Activated CD4-positive, CD25-positive, alpha-beta regulatory T cell treated with anti-CD3 and anti-CD28 coated beads, Interleukin-2, amount 50 U/mL, for 24 hours (primary cell): ENCODE measurements around the gene ARPC1A.
"Not testable (repeated sequence)": the region's sequence is repeated elsewhere in the genome, so short reads cannot be mapped to it uniquely, and the experiment has no call there.

Experiments used
- ATAC-seq, 2 donors: fragments of 150-1000 bp; cut with Tn5 transposase; one replicate each; pipeline ENCODE4 v1.10.0; 2021; ENCODE audit warnings: mild to moderate bottlenecking in 1 of 2, moderate library complexity in 1 of 2

Gene ARPC1A

DNA sequence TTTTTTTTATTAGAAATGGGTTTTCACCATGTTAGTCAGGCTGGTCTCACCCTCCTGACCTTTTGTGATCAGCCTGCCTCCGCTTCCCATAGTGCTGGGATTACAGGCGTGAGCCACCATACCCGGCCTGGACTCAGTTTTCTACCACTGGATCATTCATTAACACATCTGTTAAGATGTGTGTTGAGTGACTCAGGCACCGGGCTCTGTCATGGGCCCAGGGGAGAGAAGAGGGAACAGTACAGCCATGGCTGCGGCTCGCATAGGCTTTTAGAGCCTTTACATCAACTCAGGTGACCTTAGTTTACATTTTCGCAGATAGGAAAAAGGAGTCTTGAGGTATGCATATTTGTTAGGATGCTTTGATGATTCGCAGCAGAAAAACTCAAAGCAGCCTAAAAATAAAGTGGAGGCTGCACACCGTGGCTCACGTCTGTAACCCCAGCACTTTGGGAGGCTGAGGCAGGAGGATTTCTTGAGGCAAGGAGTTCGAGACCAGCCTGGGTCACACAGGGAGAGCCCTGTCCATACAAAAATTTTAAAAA, 45.8 kb downstream of the ARPC1A start:
- ATAC-seq: no peak

DNA sequence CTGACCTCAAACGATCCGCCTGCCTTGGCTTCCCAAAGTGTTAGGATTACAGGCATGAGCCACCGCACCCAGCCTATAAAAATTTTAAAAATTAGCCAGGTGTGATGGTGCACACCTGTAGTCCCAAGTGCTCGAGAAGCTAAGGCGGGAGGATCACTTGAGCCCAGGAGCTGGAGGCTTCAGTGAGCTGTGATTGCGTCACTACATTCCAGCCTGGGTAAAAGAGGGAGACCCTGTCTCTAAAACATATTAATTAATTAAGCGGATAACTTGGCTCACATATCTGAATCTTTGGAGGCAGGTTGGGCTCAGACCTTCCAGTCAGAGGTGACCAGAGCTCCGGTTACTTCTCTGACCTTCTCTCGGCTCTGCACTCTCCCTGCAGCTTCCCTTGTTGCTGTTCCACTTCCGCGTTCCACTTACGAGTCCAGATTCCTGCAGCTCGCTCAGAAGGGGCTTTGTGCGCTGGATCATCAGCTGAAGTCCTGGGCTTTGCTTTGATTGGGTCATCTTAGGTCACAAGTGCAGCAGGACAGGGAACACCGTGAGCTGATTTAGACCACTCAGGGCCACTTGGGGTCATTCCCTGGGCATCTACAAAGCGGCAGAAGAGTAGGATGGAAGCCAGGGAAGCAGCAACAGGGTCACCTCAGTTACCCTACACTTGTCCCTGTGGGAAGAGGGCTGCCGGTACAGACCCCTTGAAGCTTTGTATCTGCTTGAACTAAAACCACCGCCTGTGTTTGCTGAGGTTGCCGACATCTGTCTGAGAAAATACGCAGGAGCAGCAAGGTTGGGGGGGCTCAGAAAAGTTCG, 46.8 kb downstream of the ARPC1A start:
- ATAC-seq: no peak

DNA sequence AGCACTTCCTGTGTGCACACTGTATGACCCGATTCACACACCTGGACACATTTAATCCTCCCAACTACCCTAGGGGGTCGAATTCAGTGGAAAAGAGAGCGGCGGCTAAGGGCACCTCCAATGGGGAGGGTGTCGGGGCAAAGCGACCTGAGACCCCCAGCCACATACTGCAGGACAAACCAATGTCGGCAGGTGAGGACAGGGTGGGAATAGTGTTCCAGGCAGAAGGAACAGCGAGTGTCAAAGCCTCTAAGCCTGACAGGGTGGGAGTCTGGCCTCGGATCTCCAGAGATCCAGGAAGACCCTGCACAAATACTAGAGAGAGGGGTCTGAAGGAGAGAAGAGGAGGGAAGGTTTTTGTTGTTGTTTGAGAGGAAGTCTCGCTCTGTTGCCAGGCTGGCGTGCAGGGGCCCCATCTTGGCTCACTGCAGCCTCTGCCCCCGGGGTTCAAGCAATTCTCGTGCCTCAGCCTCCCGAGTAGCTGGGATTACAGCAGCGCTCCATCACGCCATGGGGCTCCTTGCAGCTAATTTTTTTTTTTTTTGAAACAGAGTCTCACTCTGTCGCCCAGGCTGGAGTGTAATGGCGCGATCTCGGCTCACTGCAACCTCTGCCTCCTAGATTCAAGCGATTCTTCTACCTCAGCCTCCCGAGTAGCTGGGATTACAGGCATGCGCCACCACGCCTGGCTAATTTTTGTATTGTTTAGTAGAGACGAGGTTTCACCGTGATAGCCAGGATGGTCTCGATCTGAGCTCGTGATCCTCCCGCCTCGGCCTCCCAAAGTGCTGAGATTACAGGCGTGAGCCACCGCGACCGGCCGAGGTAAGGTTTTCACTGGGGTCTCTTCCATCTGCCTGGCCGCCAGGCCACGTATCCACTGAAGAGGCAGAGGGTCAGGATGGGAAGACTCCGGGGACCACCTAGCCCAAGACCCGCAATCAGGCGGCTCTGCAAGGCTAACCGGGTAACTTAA, 47.7 kb downstream of the ARPC1A start:
- no peak for ATAC-seq

DNA sequence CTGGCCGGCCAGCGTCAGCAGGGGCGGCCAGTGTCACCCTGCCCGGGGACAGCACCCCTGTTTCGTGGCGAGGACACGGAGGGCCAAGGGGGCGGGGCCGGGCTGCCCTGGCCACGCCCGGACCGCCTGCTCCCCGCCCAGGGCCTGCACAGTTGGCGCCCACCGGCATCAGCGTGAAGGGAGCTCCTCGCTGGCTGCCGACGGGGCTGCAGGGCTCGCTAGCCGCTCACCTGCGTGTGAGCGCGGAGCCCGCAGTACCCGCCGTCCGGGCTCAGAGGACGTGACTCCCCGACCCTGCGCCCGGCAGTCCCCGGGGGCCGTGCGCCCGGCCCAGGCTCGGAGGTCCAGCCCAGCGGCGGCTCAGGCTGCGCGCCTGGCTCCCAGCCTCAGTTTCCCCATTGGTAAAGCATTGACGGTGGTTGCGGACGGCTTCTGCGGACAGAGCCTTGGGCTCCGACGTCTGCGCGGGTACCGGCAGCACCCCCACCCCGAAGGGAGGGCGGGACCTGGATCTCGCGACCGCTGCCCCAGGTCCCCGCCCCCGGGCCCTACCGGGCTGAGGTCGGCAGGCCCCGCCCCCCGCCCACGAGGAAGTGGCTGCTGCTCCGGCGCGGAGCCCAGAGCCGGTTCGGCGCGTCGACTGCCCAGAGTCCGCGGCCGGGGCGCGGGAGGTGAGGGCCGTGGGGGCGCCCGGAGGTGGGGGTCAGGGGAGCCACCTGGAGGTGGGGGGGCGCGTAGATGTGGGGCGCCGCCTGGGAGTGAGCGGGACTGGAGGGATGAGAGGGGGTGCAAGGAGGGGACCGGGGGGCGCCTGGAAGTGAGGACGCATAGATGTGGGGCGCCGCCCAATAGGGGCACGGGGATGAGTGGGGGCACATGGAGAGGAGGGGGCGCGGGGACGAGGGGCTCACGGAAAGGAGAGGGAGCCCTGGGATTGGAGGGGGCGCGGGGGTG, 48.7 kb downstream of the ARPC1A start, which contains the start of gene ARPC1B:
ARPC1B (plus strand) TSS at position 620 of the 954 bp plus-strand sequence. CDS start 10,985 bp downstream, outside the sequence.
- ATAC-seq: peak; percentile 68 to 76

DNA sequence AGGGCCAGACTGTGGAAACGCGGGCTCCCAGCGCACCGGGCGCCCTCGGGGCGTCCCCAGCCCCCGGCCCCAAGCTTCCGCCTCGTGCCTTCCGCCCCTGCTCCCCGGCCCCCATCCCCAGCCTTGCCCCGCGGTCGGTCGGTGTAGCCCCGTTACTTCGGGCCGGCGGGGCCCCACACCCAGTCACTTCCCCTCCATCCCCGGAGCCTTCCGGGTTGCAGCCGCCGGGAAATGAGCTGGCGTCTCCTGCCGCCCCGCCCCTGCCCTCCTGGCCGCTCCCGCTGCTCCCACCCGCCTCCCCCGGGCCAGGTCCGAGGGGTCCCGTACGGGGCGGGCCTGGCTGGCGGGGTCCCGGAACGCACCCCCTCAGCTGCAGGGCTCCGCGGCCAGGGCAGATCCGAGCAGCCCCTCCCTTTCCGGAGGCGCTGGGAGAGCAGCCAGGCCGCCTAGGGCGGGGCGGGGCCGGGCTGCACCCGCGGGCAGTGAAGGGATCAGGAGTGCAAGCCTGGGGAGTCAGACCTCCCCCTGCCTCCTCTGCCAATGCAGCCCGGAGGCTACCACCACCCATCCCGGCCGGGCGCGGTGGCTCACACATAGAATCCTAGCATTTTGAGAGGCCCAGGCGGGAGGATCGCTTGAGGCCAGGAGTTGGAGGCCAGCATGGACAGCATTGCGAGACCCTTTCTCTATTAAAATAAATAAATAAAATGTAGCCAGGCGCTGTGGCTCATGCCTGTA, 49.5 kb downstream of the ARPC1A start:
- peak; percentile 46 to 53 for ATAC-seq

DNA sequence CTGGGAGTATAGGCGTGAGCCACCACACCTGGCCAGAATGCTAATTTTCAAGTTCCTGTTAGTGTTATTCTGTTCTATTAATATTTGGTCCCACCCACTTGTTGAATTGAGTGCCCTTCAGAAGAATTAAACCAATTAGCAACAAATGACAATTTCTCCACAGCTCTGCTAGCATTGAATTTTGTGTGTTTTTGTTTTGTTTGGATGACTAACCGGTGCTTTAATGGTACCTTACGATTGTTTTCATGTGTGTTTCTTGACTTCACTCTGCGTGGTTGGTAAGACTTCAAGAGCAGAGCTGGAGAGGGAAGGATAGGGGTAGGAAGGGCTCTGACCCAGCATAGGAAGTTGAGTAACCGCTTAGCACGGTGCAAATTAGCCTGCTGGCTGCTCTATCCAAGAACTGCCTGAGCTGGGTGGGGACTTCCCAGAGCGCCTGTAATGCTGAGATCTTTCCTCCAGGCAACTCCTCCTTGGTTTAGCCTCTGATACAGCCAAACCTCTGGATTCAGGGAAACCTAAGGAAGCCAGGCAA, 53.4 kb downstream of the ARPC1A start:
- peak; percentile 8 to 16 for ATAC-seq

DNA sequence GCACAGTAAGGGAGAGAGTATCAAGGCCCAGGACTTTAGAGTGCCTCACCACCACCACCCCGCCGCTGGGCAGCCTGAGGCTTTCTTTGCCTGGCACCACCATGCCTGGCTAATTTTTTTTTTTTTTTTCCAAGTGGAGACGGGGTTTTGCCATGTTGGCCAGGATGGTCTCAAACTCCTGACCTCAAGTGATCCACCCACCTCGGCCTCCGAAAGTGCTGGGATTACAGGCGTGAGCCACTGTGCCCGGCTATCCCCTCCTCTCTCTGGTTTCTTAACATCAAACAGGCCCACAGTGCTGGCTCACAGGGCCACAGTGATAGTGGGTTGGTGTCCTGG, 54.0 kb downstream of the ARPC1A start:
- not testable (repeated sequence) for ATAC-seq

DNA sequence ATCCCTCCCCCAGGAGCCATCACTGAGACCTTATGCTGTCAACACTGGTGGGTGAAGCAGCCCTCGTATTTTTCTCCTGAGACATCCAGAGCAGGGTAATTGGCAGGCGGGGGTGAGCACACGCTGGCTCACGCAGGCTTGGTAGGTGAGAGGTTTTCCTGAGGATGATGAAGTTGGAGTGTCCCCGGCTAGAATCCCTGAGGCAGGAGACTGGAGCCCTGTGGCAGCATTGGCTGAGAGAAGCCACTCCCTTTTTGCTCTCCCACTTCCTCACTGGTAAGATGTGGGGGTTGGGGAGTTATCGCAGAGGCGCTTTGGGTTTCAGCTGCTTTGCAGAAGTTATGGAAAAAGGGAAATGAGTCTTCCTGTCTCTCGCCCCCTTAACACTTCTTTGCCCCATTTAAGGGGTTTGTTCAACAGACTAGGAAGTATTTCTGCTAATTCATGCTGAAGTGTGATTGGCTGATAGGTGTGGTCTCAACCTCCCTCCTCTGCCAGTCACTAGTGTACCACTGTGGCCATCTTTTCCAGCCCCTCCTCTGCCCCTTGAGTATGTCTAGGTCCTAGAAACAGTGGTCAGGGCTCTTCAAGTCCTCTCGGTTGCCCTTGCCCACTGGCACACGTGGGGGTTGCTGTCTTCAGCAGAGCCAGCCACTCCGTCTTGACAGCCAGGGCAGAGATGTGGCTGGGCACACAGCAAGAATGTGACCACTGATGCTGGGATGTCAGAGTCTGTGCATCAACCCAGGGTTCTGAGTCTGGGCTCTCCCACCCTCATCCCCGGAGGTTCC, 54.5 kb downstream of the ARPC1A start:
- ATAC-seq: peak; percentile 11 to 15

DNA sequence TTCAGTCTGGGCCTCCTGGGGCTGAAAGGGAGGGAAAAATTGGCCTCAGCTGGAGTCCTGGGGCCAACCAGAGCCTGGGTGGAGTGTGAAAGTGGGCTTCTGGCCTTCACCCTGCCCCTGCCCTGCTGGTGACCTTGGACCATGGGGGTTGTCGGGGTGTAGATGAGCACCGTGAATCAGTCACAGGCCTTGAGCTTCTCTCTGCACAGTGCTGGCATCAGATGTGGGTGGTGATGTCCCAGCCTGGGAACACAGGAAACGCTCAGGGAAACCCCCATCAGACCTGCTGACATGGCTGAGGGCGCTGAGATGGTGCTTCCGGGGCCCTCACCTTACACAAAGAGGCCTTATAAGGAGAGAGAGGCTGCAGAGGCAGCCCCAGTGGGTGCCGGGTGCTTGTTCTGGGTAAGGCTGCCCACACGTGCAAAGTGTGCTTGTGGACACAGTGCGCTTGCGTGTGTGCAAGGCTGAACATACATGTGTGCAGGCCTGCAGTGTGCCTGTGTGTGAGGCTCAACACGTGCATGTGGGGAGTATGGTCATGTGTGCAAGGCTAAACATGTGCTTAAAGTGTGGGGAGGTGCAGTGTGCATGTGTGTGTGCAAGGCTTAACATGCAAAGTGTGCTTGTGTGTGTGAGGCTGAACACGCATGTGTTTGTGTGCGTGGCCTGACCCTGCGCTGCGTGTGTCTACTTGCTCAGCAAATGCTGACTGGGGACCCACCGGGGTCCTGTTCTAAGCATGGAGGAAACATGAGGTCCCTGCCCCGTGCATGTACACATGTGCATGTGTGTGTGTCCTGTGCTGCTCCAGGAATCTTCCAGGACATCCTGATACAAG, 55.3 kb downstream of the ARPC1A start:
- ATAC-seq: peak; percentile 93 to 95

DNA sequence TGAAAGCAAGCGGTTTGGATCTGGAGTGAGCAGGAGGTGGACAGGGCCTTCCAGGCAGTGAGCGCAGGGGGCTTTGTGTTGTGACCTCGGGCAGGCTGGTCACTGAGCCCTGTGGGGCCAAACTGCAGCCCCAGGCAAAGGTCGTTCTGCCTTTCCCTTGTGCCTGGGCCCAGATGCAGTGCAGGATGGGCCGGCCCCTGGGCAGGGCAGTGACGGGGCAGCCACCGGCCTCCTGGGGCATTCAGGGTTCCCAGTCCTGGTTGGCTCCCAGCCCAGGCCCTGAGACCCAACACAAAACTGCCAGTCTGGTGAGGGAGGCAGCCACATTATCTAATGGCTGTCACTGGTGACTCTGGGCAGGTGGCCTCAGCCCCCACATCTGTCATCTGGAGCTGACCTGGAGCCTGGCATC, 56.0 kb downstream of the ARPC1A start:
- no peak for ATAC-seq

DNA sequence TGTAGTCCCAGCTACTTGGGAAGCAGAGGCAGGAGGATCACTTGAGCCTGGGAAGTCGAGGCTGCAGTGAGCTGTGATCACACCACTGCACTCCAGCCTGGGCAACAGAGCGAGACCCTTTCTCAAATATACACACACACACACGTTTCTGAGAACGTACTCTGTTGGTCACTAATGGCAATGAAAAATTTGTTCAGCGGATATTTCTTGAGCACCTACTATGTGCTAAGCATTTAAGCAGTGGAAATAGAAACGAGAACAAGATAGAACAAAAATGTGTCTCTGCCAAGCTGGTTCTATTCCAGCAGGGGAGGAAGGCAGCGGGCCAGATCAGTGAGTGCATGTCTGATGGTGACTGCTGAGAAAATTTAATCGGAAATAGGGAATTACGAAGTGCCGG, 57.5 kb downstream of the ARPC1A start:
- ATAC-seq: no peak

DNA sequence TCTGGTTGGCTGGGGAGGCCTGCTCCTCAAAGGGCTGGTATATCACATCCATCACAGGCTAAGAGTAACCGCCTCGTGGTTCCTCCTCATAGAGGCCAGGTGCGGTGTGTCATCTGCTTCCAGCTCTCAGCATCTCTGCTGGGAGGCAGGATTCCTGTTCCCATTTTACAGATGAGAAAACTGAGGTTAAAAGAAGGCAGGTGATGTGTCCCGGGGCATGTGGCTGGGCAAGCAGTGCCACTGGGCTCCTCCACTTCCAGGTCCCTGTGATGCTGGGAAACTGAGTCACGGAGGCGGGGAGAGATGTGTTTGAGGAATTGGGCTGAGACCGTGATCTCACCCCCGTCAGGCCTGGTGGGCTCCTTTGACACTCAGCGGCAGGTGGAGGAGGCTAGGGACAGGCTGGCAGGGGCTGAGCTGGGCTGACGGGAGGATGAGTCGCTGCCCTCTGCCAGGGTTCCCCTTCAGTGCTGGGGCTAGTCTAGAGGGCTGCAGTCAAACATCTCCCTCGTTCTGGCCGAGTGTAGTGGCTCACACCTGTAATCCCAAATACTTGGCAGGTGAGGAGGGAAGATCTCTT, 58.2 kb downstream of the ARPC1A start:
- ATAC-seq: no peak

DNA sequence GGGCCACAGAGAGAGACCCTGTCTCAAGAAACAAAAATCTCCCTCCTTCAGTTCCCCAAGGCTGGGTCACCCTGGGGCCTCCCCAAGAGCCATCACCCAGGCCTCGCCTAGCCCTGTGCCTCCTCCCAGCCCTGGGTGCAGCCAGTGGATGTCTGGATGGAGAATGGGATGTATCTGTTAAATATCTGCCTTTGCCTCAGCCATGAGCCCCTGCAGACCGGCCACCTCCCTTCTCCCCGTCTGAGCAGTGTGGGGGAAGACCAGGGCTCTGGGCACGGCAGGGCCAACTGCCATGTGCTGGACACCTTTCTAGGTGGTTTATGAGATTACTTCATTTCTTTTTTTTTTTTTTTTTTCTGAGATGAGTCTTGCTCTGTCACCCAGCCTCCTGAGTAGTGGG, 58.8 kb downstream of the ARPC1A start:
- ATAC-seq: no peak

DNA sequence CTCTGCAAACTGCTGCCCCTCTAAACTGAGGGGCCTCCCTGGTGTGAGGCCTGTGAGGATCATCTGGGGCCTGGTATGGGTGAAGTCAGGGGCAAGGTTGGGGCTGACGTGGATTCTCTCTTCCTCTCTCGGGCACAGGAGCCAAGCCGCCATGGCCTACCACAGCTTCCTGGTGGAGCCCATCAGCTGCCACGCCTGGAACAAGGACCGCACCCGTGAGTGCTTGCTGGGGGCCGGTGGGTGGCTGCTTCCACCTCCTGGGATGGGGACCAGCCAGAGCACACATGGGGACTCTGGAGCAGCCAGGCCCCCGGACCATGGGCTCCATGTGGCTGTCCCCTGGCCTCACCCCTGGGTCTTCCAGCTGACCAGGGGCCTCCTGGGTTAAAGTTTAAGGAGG, 59.9 kb downstream of the ARPC1A start:
- ATAC-seq: no peak

DNA sequence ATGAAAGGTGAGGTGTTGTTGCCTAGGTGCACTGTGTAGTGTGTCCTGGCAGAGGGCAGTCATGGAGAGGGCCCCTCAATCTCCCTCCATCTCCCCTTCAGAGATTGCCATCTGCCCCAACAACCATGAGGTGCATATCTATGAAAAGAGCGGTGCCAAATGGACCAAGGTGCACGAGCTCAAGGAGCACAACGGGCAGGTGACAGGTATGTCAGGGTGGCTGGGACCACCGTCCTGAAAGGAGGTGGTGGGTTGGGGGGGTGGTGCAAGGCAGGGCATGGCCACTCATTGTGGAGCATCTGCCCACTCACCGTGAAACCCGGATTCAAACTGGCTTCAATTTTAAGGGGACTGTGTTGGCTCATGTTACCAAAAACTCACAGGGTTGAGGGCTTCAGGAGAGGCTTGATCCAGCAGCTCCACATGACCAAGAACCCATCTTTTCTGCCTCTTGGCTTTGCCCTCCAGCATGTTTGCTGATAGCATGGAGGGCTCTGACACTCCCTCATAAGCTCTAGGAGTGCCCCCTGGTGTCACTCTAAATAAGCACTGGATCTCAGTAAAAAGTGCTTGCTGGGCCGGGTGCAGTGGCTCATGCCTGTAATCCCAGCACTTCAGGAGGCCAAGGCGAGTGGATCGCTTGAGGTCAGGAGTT, 61.0 kb downstream of the ARPC1A start:
- peak; percentile 36 to 57 for ATAC-seq

DNA sequence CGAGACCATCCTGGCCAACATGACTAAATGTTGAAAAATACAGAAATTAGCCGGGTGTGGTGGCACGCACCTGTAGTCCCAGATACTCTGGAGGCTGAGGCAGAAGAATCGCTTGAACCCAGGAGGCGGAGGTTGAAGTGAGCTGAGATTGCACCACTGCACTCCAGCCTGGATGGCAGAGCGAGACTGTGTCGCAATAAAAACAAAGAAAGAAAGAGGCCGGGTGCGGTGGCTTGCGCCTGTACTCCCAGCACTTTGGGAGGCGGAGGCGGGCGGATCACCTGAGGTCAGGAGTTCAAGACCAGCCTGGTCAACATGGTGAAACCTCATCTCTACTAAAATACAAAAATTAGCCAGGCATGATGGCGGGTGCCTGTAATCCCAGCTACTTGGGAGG, 61.5 kb downstream of the ARPC1A start:
- not testable (repeated sequence) for ATAC-seq

DNA sequence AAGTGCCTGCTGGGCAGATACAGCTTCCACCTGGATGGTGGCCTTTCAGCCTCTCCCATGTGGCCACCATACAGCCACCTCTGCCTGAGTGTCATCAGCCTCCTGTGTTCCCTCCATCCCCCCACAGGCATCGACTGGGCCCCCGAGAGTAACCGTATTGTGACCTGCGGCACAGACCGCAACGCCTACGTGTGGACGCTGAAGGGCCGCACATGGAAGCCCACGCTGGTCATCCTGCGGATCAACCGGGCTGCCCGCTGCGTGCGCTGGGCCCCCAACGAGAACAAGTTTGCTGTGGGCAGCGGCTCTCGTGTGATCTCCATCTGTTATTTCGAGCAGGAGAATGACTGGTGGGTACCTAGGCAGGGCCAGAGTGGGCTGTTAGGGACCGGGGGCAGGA, 62.2 kb downstream of the ARPC1A start:
- ATAC-seq: no peak

DNA sequence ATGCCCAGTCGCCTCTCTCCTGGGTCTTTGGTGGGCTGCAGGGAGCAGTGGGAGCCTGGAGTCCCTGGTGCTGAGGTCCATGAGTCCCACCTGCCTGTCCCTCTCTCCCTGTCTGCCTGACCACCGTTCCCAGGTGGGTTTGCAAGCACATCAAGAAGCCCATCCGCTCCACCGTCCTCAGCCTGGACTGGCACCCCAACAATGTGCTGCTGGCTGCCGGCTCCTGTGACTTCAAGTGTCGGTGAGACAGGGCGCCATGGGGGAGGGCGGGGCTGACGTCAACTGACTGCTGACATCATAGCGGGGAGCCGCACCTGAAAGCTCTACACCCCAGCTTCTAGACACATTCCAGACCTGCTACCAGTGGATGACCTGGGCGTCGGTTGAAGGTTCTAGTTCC, 64.1 kb downstream of the ARPC1A start:
- ATAC-seq: no peak
